Measurements from ENCODE around the gene MDC1.
"Not testable (repeated sequence)": the region's sequence is repeated elsewhere in the genome, so short reads cannot be mapped to it uniquely, and the experiment has no call there.

MDC1 gene

DNA sequence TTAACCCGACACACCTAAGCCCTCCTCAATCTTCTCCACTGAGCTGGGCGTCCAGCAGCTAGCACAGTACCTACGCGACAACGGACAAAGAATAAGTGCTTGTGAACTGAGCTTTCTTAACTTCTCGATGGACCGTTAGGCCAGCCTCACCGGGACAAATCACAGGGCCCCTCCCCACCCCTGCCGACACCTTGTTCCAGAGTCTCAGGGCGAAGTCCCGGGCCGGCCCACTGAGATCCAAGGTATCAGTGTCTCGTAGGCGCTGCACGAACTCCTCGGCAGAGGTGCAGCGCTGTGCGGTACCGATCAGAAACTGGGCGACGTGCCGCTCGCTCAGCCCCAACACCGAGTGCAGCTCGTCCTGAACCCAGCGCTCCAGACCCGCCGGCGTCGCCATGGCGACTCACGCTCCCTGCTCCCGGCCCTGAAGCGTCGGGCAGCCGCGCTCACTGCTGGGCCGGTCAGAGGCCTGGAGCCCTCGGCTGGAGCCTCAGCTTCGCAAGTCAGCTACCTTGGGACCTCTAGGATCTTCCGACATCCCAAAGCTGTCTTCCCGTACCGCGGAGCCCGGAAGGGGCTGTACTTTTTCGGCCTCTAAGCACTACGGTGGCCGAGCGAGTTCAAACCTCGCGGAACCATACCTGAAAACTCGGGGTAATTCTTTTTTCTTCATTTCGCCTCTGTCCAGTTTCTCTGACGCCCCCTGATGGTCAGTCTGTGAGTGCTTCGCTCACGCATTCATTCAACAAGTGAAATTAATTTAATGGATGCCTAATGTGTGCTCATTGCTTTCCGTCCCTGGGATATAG lies 44.4 kb downstream of the MDC1 start, which contains the start of gene DHX16:
Gene DHX16, minus strand, starts transcription at position 562 of the 809 bp plus-strand sequence. Its CDS starts 165 bp downstream, at position 397.
- Mint-ChIP-seq H3K36me3 (ENCODE audit: low read depth) (peaks cover 35% of the 10 kb centered on the region), H3K4me3 (peak within 1 kb of the TSS; percentile 93), H3K4me1 (peaks cover 26% of the 10 kb centered on the region), H3K9me3 (no peaks in the 10 kb centered on the region), H3K27me3 (peaks cover 2% of the 10 kb centered on the region), H3K27ac (peak within 1 kb of the TSS; percentile 91)
- DNase-seq (peak; percentile 93), ATAC-seq (peak; percentile 82)

GRCh38 chr6:30670760-30671527 lies 46.1 kb downstream of the MDC1 start:
- Mint-ChIP-seq H3K4me3 (peak overlapping the region; percentile 93), H3K9me3 (no peaks in the 10 kb centered on the region), H3K4me1 (peaks cover 33% of the 10 kb centered on the region), H3K27ac (peak overlapping the region; percentile 2), H3K27me3 (peaks cover 2% of the 10 kb centered on the region), H3K36me3 (ENCODE audit: low read depth) (peaks cover 32% of the 10 kb centered on the region)
- no peak for DNase-seq
- ATAC-seq = no peak

- ATAC-seq (peak; percentile 95), DNase-seq (peak; percentile 72)
- not testable (repeated sequence) for H3K27me3 Mint-ChIP-seq, H3K4me3 Mint-ChIP-seq, H3K9me3 Mint-ChIP-seq
- Mint-ChIP-seq H3K4me1 (peaks cover 22% of the 10 kb centered on the region), H3K36me3 (ENCODE audit: low read depth) (peaks cover 52% of the 10 kb centered on the region), H3K27ac (peak overlapping the region; percentile 67)
These were observed 50.8 kb downstream of the MDC1 start for GRCh38 chr6:30666300-30666699.

GRCh38 chr6:30664994-30665767 lies 51.9 kb downstream of the MDC1 start:
- Mint-ChIP-seq H3K36me3 (ENCODE audit: low read depth) (peaks cover 48% of the 10 kb centered on the region), H3K27me3 (no peaks in the 10 kb centered on the region), H3K4me1 (peaks cover 16% of the 10 kb centered on the region), H3K4me3 (no peak overlapping the region), H3K9me3 (no peaks in the 10 kb centered on the region), H3K27ac (no peak overlapping the region)
- DNase-seq (no peak), ATAC-seq (no peak)

- peaks cover 56% of the 10 kb centered on the region for H3K36me3 Mint-ChIP-seq (ENCODE audit: low read depth)
- DNase-seq, H3K27me3 Mint-ChIP-seq, H3K27ac Mint-ChIP-seq, ATAC-seq, H3K4me3 Mint-ChIP-seq, H3K9me3 Mint-ChIP-seq, H3K4me1 Mint-ChIP-seq: not testable (repeated sequence)
These were observed 59.2 kb downstream of the MDC1 start for GRCh38 chr6:30657922-30658321.

DNA sequence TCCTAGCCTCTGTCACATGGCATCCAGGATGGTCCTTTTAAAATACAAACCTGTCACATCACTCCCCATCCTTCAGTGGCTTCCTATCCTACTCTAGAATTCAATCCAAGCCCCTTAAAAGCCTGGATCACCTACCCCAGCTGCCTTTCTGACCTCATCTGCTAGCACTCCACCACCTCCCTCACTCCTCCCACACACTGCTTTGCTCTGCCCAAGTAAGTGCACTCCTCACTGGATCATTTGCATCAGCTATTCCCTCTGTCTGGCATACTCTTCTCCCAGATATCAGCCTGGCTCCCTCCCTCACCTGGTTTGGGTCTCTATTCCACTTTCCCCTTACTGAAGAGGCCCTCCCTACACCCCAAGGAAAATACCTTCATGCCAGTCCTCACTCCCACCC lies 59.6 kb downstream of the MDC1 start:
- no peaks in the 10 kb centered on the region for H3K9me3 Mint-ChIP-seq
- DNase-seq (no peak), ATAC-seq (no peak)
- no peak overlapping the region for H3K4me3 Mint-ChIP-seq
- peak overlapping the region; percentile 39 for H3K27ac Mint-ChIP-seq
- H3K36me3 Mint-ChIP-seq (ENCODE audit: low read depth) = peaks cover 53% of the 10 kb centered on the region
- H3K4me1 Mint-ChIP-seq = no peaks in the 10 kb centered on the region
- H3K27me3 Mint-ChIP-seq = no peaks in the 10 kb centered on the region

GRCh38 chr6:30656513-30656912 lies 60.6 kb downstream of the MDC1 start:
- Mint-ChIP-seq H3K9me3 (no peaks in the 10 kb centered on the region), H3K27ac (no peak overlapping the region), H3K27me3 (no peaks in the 10 kb centered on the region), H3K4me1 (no peaks in the 10 kb centered on the region), H3K4me3 (no peak overlapping the region), H3K36me3 (ENCODE audit: low read depth) (peaks cover 50% of the 10 kb centered on the region)
- DNase-seq (no peak), ATAC-seq (no peak)

- Mint-ChIP-seq H3K36me3 (ENCODE audit: low read depth) (peaks cover 52% of the 10 kb centered on the region), H3K27me3 (no peaks in the 10 kb centered on the region), H3K4me1 (peaks cover 2% of the 10 kb centered on the region), H3K9me3 (no peaks in the 10 kb centered on the region), H3K27ac (peak overlapping the region; percentile 17), H3K4me3 (no peak overlapping the region)
- DNase-seq (no peak), ATAC-seq (no peak)
These were observed 61.4 kb downstream of the MDC1 start for GRCh38 chr6:30655743-30656094.

DNA sequence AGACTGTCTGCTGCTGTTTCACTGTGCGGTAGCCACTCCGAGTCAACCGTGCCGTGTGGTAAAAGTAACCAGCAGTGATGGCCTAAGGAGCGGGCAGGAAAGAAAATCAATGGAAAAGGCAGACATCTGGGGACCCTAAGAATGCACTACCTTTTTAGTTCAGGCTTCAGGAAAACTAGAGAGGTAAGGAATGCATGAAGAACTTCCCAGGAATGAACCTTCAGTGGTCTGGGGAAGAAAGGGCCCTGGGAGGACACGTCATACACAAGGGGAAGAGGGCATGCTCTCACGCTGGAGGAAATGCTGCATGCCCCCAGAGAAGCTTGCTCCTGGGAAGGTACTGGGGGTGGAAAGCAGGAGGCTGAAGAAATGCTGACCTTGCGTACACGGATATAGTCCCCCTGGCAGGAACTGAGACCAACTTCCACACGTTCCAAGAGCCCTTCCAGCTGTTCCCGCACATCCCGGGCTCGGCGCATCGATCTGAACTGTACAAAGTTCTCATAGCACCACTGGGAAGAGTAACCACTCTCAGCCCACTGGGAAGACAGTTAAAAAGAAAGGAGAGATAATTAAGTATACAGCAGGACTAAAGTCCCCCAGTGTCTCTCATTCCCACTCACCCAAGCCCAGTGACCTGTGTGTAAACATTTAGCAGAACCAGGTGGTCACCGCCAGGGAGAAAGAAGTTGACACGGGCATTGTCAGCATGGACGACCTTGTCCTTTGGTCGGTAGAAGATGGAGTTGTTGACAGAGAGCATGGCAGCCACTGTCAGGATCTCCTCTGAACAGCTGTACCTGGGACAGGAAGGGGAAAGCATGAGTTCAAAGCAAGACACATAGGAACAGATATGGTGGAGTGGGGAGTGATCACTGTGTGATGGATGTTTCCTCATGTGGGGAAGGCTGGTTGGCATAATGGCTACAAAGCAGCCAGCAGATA lies 62.0 kb downstream of the MDC1 start:
- no peaks in the 10 kb centered on the region for H3K27me3 Mint-ChIP-seq
- no peaks in the 10 kb centered on the region for H3K9me3 Mint-ChIP-seq
- ATAC-seq = no peak
- DNase-seq = no peak
- H3K4me1 Mint-ChIP-seq = peaks cover 2% of the 10 kb centered on the region
- H3K4me3 Mint-ChIP-seq = no peak overlapping the region
- peak overlapping the region; percentile 17 for H3K27ac Mint-ChIP-seq
- peaks cover 50% of the 10 kb centered on the region for H3K36me3 Mint-ChIP-seq (ENCODE audit: low read depth)

- Mint-ChIP-seq H3K36me3 (ENCODE audit: low read depth) (peaks cover 28% of the 10 kb centered on the region), H3K27ac (no peak overlapping the region), H3K27me3 (no peaks in the 10 kb centered on the region), H3K4me1 (peaks cover 20% of the 10 kb centered on the region), H3K4me3 (no peak overlapping the region), H3K9me3 (no peaks in the 10 kb centered on the region)
- no peak for DNase-seq
- ATAC-seq = no peak
These were observed 65.9 kb downstream of the MDC1 start for GRCh38 chr6:30651143-30651542.
